HG03342 (cell line): ENCODE data around the gene RNF207.

Experiments
- ATAC-seq: cut with Tn5 transposase; IDR thresholded peaks from one replicate; pipeline ENCODE4 v1.9.1; 2021; ENCODE audit warnings: mild to moderate bottlenecking, moderate library complexity; ENCODE audit not compliant: unreplicated experiment

RNF207 gene

GRCh38 chr1:6205849-6206519 lies at the start of gene RNF207:
TSS of gene RNF207 (plus strand) at chr1:6206119. CDS start at chr1:6206536, 417 bp downstream.
- ATAC-seq, result peak; percentile 57

- ATAC-seq, result no peak
Observed at GRCh38 chr1:6157132-6157527, 48.8 kb upstream of the RNF207 start.

DNA sequence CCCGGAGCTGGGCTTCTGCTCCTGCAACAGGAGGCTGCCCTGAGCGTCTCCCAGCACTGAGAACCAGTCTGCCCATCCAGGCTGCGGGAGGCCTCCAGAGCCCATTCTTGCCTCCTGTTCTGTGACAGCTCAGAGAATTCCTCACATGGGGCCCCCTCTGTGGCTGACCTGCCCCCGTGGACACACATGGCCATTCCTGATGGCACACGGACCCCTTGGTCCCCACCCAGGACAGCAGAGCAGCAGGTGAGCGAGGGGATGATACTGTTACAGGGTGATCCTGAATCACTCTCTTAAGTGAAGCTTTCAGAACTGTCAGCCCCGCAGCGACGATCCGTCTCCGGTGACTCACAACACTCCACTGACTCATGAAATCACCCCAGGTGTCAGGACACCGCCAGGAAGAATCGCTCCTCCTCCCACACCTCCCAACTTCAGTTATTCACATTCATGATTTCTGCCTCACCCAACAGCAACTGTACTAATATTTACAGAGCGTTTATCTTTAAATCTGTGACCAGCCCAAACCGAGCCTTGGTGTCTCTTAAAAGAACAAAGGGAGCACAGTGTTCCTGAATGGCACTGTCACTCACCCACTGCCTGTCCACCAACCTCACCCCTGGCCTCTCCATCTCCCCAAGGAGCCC lies 48.3 kb upstream of the RNF207 start:
- ATAC-seq, result no peak

DNA sequence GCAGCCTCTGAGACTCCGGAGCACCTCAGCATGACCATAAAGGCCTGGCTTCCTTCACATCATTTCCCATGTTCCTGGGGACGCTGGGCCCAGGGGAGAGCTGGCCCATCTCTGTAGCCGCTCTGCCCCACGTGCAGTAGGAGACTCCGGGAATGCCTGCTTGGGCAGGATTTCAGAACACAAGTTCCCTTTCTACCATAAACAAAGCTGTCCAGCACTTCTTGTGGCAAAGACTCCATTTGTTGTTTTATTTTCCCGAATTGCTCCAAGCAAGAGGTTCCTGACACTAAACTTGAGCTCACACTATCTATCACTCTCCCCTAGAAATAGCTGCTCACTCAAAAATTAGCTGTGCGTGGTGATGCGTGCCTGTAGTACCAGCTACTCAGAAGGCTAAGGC lies 47.7 kb upstream of the RNF207 start:
- no peak for ATAC-seq

- ATAC-seq, result no peak
Observed at GRCh38 chr1:6162341-6162740, 43.6 kb upstream of the RNF207 start.

DNA sequence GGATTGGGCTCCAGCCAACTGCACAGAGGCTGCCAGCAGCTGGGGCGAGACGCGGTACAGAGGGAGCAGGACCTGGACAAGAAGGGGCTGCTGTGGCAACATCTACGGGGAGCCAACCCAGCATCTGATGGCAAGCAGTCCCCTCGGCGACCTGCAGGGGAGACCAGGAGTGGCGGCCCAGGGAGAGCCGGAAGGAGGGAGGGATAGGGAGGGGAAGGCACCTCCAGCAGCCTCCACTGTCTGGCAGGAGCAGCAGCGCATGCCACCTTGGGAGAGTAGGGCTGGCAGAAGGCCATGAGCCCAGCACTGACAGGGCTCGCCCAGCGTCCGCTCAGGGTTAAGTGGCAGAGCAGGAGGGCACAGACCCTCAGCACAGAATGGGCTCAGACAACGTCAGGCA lies 43.1 kb upstream of the RNF207 start:
- no peak for ATAC-seq

GRCh38 chr1:6163191-6163972 lies 42.5 kb upstream of the RNF207 start:
- ATAC-seq, result no peak

DNA sequence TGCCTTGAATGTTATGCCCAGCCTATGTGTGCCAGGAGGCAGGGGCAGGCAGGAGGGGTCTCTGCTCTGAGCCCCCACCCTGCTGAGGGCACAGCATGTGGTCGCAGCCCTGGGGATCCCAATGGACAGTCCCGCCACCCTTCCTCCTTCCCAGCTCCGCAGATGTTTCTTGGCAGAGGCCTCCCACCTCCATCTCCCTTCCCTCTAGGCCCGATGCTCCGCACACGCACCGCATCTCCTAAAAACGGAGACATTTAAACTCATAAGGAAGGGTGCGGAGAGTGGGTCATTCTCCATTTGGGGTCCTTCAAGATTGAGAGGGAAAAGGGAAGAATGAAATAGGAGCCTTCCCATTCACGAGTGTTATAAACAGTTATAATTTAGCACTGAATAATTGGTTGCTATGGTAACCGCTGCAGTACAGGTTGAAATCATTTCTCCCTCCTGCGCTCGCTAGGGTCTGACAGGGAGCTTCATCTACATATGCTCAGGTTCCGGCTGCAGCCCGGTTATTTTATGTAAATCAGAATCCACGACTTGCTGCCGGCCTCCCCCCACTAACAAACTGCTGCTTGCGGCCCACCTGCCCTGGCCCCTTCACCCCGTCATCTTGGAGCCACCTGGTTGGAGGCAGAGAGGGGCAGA lies 41.8 kb upstream of the RNF207 start:
- no peak for ATAC-seq

- no peak for ATAC-seq
Observed at GRCh38 chr1:6165027-6165426, 40.9 kb upstream of the RNF207 start.

GRCh38 chr1:6165441-6165985 lies 40.4 kb upstream of the RNF207 start:
- ATAC-seq, result no peak

DNA sequence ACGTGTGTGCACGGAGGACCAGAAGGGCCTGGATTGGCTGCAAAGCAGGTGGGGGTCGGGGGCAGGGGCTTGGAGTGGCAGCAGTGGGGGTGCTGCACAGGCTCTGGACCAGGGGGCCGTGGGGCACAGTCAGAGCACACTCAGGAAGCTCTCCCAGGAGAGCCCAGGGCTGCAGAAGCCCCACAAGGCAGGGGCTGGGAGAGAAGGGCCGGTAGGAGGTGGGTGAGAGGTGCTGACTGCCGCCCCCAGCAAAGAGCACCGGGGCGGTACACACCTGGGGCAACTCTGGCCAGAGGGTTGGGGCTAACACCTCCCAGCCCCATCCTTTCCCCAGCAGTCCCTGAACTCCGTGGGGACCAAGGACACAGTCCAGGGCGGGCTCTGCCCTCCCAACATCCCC lies 39.7 kb upstream of the RNF207 start:
- ATAC-seq, result no peak

- ATAC-seq, result no peak
Observed at GRCh38 chr1:6166655-6167390, 39.1 kb upstream of the RNF207 start.

DNA sequence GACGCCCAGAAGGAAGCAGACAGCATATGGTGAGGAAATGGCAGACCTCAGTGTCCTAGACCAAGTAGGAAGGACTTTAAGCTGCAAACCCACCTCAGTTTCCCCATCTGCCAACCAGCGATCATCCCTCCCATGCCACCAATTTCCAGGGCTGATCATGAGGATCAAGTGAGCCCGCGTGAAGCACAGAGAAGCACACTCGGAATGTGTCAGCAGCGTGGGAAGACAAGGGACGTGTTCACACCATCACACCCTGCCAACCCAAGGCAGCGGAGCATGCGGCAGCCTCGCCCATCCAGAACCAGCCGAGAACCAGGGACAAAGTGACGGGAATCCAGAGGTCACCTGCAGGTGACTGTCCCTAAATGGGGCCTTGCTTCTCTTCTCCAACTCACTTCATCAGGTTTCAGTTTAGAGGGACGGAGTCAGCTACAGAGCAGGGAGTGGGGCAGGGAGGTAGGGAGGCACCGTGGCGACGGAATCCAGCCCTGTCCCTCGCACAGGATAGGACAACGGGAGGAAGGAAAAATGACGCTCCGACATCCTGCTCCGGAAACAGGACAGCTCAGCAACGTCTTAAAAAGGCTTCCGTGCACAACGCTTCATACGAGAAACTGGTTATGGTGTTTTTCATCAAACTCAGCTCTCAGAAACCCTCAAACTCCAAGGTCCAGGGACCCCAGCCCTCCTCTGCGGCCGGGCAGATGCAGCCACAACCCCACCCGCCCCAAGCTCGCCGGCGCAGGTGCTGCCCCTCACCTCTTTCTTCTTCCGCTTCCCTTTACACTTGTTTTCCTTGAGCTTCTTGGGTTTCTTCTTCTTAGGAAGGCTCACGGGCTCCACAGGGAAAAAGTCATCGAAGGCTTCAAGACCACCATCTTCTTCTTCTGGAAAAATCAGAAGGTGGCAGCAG lies 38.3 kb upstream of the RNF207 start:
- no peak for ATAC-seq

- ATAC-seq, result no peak
Observed at GRCh38 chr1:6168947-6169586, 36.9 kb upstream of the RNF207 start.

- ATAC-seq, result no peak
Observed at GRCh38 chr1:6170116-6170741, 35.7 kb upstream of the RNF207 start.

- no peak for ATAC-seq
Observed at GRCh38 chr1:6170742-6171201, 35.1 kb upstream of the RNF207 start.

DNA sequence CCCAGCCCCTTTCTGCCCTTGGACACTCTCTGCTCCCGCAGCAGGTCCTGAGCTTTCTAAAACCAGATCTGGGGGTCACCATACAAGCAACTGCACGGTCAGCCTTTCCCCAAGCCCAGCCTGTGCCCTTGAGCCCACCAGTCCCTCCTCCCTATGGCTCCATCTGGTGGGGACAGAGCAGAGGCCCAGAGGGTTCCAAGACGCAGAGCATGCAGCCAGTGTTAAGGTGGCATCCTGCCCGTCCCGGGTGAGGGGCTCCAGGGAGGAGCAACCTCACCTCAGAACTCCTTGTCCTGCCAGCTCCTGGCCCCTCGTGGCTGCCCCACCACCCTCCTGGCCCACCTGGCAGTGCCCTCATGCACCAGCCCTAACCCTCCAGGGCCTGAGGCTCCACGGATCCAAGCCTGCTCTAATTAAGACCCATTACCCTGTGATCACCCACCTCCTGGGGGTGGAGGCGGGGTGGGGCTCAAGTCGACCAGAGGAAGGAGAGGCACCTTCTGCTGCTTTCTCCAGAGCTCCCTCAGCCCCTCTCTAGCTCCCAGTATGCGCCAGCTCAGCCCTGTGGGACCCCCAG lies 34.3 kb upstream of the RNF207 start:
- no peak for ATAC-seq

- ATAC-seq, result no peak
Observed at GRCh38 chr1:6172549-6172948, 33.4 kb upstream of the RNF207 start.
